Measurements from ENCODE around the gene APBB2.

DNA sequence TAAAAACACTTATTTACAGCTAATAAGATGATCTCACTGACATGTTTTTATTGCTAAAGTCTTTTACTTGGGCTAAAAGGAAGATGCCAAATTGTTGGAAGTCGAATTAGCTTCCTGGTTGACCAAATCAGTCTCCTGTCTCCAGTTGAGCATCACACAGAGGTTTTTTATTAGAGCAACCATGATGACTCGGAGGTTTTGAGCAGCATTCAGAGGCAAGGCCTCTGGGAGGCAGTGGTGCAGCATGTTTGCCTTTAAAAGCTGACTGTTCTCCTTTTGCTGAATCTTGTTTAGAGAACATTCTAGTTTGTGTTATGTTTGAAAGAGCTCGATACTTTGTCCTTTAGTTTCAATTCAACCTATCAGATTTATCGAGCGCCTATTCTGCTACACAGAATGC, 44.4 kb upstream of the APBB2 start:
- TF ChIP-seq, protein P1, sequence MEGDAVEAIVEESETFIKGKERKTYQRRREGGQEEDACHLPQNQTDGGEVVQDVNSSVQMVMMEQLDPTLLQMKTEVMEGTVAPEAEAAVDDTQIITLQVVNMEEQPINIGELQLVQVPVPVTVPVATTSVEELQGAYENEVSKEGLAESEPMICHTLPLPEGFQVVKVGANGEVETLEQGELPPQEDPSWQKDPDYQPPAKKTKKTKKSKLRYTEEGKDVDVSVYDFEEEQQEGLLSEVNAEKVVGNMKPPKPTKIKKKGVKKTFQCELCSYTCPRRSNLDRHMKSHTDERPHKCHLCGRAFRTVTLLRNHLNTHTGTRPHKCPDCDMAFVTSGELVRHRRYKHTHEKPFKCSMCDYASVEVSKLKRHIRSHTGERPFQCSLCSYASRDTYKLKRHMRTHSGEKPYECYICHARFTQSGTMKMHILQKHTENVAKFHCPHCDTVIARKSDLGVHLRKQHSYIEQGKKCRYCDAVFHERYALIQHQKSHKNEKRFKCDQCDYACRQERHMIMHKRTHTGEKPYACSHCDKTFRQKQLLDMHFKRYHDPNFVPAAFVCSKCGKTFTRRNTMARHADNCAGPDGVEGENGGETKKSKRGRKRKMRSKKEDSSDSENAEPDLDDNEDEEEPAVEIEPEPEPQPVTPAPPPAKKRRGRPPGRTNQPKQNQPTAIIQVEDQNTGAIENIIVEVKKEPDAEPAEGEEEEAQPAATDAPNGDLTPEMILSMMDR (IDR thresholded peaks at IDR 0.05) = peak; percentile 18 to 39 (median 26)
- TF ChIP-seq POLR2A (IDR thresholded peaks at IDR 0.05; ENCODE audit: low read depth) = no peak

Measured in esophagus muscularis mucosa (tissue), 3 donors.